Germinal center (tissue), 1 donor: ENCODE results near the gene NOL3.

Experiments used
- DNase-seq: peaks from one replicate; pipeline ENCODE4 v3.0.0; 2012; ENCODE audit warnings: mixed read lengths, low spot score

NOL3 gene

GRCh38 chr16:67206838-67207248, 36.5 kb downstream of the NOL3 start:
- no peak for DNase-seq

- DNase-seq, result no peak
Observed at GRCh38 chr16:67207249-67208091, 37.1 kb downstream of the NOL3 start.

GRCh38 chr16:67208154-67208896, 38.0 kb downstream of the NOL3 start:
- no peak for DNase-seq

- no peak for DNase-seq
Observed at GRCh38 chr16:67209565-67209964, 39.2 kb downstream of the NOL3 start.

GRCh38 chr16:67210069-67210937, 40.0 kb downstream of the NOL3 start:
- DNase-seq, result no peak

GRCh38 chr16:67211674-67212073, 41.3 kb downstream of the NOL3 start:
- DNase-seq, result no peak

GRCh38 chr16:67212766-67213165, 42.4 kb downstream of the NOL3 start:
- DNase-seq, result no peak

- no peak for DNase-seq
Observed at GRCh38 chr16:67213197-67214019, 43.1 kb downstream of the NOL3 start.

GRCh38 chr16:67215706-67216105, 45.4 kb downstream of the NOL3 start:
- DNase-seq, result no peak

GRCh38 chr16:67216612-67217490, 46.5 kb downstream of the NOL3 start:
- DNase-seq, result no peak

- no peak for DNase-seq
Observed at GRCh38 chr16:67223992-67224391, 53.7 kb downstream of the NOL3 start.
